SH-SY5Y (cell line): ENCODE measurements around the gene HSD11B2.

Experiments used
- GATA2 ChIP-seq: IDR thresholded peaks from 2 replicates; pipeline ENCODE4 v1.6.1; 2011; ENCODE audit warnings: mild to moderate bottlenecking, low read depth, low read length
- GATA3 ChIP-seq: IDR thresholded peaks from 2 replicates; pipeline ENCODE4 v1.6.1; 2011; ENCODE audit warnings: low read depth, mild to moderate bottlenecking, low read length, moderate library complexity

Gene HSD11B2

GRCh38 chr16:67400901-67401300, 30.0 kb upstream of the HSD11B2 start:
- no peak for TF ChIP-seq GATA2
- no peak for TF ChIP-seq GATA3

- TF ChIP-seq GATA2 (no peak), GATA3 (no peak)
Measured at GRCh38 chr16:67403976-67404555, 26.9 kb upstream of the HSD11B2 start.

GRCh38 chr16:67404740-67405226, 26.1 kb upstream of the HSD11B2 start:
- TF ChIP-seq GATA3 (no peak), GATA2 (no peak)

GRCh38 chr16:67405336-67405735, 25.6 kb upstream of the HSD11B2 start:
- TF ChIP-seq GATA2 (no peak), GATA3 (no peak)

- TF ChIP-seq GATA3 (no peak), GATA2 (no peak)
Measured at GRCh38 chr16:67406111-67406971, 24.6 kb upstream of the HSD11B2 start.

- TF ChIP-seq GATA3: no peak
- TF ChIP-seq GATA2: no peak
Measured at GRCh38 chr16:67407176-67407787, 23.6 kb upstream of the HSD11B2 start.

- no peak for TF ChIP-seq GATA2
- no peak for TF ChIP-seq GATA3
Measured at GRCh38 chr16:67407788-67408452, 23.0 kb upstream of the HSD11B2 start.

GRCh38 chr16:67409631-67410030, 21.3 kb upstream of the HSD11B2 start:
- TF ChIP-seq GATA2 (no peak), GATA3 (no peak)

DNA sequence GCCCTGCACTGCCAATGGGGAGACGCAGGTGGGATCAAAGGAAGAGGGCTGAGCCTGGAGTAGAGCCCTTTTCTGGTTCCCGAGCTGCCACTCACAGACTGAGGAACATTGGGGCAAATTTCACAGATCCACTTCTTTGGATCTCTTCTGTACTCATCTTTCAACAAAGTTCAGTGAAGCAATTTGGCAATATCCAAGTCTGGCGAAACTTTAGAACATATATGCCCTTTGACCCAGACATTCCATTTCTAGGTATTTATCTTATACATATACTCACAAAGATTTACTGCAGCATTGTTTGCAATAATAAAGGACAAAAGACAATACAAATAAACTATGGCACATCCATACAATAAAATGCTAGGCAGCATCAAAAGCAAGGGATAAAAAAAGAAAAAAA, 19.6 kb upstream of the HSD11B2 start:
- TF ChIP-seq GATA3 (no peak), GATA2 (no peak)

GRCh38 chr16:67412294-67412693, 18.6 kb upstream of the HSD11B2 start:
- TF ChIP-seq GATA3 (no peak), GATA2 (no peak)

DNA sequence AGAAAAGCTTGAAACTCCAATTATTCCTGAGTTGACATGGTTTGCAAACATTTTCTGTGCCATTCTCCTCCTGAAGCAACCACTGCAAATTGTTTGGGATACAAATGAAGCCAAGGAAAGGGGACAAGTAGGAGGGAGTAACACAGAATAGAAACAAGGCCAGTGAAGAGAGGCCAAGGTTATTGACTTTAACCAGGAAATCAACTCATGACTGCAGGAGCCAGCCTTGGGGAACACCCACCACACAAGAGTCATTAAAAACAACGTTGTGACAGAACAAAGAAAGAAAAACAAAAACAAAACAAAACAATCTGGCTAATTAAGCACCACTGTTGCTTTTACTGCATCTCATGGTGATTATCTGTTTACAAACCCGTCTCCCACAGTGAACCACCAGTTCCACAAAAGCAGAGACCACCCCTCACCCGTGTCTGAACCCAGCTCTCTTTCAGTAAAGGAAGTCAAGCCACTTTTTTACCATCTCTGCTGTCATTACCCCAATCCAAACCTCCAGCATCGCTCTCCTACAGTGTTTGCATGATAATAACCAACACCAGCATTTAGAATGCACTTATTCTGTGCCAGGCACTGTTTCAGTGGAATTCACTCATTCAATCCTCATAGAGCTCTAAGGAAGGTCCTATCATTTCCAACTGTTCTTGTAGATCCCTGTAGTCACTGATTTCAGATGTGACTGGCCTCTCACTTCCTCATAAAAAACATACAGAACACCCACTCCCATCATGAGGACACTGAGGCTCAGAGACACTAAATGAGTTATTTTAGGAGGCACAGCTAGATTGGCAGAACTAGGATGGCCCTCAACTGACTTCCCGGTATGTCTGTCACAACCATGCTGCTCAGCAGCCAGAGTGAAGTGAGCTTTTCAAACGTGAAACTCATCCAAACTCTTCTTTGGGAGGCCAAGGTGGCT, 16.7 kb upstream of the HSD11B2 start:
- TF ChIP-seq GATA3 (no peak), GATA2 (no peak)

- TF ChIP-seq GATA2 (no peak), GATA3 (no peak)
Measured at GRCh38 chr16:67415872-67416793, 14.8 kb upstream of the HSD11B2 start, which contains the start of gene ZDHHC1. ZDHHC1 (minus strand) TSS chr16:67416477; CDS start chr16:67407775, 8,702 bp downstream.

DNA sequence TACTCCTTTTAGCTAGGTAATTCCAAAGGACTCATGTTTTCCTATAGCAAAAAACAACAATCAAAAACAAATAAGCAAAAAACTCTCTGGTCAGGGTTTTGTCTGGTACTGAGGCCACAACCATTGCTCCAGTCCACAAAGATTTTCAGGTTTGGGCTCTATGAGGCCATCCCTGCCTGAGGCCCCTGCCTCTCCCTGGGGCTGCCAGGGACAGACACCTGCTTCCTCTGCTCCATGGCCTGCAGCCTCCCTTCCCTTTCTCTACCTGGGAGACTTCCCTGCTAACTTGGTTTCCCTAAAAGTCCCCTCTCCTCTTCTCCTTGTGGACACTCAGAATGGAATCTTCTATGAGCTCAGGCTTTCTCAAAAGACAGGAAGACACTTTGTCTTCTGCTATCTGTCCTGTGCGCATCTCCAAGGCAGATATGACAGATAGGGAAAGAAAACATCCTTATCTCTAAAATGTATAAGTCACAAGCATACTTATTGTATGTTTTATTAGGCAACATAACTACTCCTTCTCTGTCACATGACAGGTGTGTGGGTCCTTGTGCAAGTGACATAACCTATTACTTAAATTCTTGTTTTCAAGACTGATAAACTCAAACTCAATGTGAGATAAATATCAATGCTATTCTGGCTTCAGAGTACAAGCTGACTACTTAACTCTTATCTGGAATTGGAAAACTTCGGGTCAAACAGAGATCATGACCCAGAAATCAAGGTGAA, 13.4 kb upstream of the HSD11B2 start:
- TF ChIP-seq GATA3: no peak
- TF ChIP-seq GATA2: no peak
